HL-60 (cell line): ENCODE measurements around the gene ZFP92.

Experiments used
- CTCF ChIP-seq: IDR thresholded peaks from one replicate; pipeline ENCODE4 v1.5.1; 2011; ENCODE audit warnings: low read length, control low read depth, inconsistent platforms; ENCODE audit not compliant: insufficient read depth
- GABPA ChIP-seq: IDR thresholded peaks from 2 replicates; pipeline ENCODE4 v1.6.1; 2012; ENCODE audit warnings: low read depth
- POLR2AphosphoS5 ChIP-seq: IDR thresholded peaks from 2 replicates; pipeline ENCODE4 v1.6.1; 2012; ENCODE audit warnings: low read depth
- SPI1 ChIP-seq: IDR thresholded peaks from 2 replicates; pipeline ENCODE4 v1.6.1; 2012; ENCODE audit warnings: low read depth, mild to moderate bottlenecking, borderline replicate concordance
- TF ChIP-seq, protein P1 (sequence below): IDR thresholded peaks from 2 replicates; pipeline ENCODE4 v1.6.1; 2012; ENCODE audit warnings: low read depth; ENCODE audit not compliant: insufficient replicate concordance

DNA sequence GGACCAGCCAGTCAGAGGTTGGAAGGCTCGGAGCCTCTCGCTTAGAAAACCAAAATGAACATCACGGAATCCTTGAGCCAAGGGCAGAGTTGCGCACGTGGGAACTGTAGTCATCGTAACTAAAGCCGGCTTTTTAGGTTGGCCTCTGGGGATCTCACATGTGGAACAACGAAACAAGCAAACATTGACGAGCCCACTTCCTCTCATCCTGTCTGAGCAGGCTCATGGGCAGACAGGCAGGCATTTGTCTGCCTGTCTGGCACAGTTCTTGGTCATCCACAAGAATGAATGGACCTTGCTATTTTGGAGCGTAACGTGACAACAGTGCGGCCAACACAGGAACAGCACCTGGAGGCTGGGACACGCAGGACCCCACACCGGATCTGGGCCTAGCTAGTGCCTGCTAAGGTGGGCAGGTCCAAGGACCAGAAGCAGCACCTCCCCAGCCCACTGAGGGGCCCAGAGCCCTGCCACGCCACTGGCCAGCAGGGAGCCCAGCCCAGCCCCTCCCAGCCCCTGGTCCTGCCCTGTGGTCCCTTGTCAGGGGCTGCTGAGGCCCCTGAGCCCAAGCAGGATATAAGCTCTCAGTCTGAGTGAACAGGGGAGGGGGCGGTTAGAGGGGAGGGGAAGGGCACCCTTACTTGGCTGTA, 43.8 kb downstream of the ZFP92 start:
- TF ChIP-seq CTCF (no peak), SPI1 (no peak), GABPA (no peak), POLR2AphosphoS5 (no peak)
- TF ChIP-seq, protein P1, sequence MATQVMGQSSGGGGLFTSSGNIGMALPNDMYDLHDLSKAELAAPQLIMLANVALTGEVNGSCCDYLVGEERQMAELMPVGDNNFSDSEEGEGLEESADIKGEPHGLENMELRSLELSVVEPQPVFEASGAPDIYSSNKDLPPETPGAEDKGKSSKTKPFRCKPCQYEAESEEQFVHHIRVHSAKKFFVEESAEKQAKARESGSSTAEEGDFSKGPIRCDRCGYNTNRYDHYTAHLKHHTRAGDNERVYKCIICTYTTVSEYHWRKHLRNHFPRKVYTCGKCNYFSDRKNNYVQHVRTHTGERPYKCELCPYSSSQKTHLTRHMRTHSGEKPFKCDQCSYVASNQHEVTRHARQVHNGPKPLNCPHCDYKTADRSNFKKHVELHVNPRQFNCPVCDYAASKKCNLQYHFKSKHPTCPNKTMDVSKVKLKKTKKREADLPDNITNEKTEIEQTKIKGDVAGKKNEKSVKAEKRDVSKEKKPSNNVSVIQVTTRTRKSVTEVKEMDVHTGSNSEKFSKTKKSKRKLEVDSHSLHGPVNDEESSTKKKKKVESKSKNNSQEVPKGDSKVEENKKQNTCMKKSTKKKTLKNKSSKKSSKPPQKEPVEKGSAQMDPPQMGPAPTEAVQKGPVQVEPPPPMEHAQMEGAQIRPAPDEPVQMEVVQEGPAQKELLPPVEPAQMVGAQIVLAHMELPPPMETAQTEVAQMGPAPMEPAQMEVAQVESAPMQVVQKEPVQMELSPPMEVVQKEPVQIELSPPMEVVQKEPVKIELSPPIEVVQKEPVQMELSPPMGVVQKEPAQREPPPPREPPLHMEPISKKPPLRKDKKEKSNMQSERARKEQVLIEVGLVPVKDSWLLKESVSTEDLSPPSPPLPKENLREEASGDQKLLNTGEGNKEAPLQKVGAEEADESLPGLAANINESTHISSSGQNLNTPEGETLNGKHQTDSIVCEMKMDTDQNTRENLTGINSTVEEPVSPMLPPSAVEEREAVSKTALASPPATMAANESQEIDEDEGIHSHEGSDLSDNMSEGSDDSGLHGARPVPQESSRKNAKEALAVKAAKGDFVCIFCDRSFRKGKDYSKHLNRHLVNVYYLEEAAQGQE = no peak
